ENCODE data around the gene HRCT1.

DNA sequence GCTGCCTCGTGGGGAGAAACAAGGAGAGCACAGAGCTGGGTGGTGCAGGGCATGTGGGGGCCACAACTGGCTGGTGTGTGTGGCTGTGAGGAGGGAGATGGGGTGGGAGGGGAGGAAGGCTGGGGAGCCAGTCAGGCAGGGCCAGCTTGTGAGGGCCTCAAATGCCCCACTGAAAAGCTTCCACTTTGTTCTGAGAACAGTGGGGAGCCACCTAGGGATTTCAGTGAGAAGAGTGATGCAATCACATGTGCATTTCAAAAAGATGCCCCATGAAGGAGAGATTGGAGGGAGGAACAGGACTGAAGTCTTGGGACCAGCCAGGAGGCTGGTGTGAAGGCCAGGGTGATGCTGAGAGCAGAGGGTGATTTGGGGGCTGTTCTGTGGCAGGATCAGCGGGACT, 37.1 kb upstream of the HRCT1 start:
- TF ChIP-seq, protein P1, sequence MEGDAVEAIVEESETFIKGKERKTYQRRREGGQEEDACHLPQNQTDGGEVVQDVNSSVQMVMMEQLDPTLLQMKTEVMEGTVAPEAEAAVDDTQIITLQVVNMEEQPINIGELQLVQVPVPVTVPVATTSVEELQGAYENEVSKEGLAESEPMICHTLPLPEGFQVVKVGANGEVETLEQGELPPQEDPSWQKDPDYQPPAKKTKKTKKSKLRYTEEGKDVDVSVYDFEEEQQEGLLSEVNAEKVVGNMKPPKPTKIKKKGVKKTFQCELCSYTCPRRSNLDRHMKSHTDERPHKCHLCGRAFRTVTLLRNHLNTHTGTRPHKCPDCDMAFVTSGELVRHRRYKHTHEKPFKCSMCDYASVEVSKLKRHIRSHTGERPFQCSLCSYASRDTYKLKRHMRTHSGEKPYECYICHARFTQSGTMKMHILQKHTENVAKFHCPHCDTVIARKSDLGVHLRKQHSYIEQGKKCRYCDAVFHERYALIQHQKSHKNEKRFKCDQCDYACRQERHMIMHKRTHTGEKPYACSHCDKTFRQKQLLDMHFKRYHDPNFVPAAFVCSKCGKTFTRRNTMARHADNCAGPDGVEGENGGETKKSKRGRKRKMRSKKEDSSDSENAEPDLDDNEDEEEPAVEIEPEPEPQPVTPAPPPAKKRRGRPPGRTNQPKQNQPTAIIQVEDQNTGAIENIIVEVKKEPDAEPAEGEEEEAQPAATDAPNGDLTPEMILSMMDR (IDR thresholded peaks at IDR 0.05), result no peak
- no peak for TF ChIP-seq POLR2A (IDR thresholded peaks at IDR 0.05)

Measured in Peyer's patch (tissue), 4 donors.